ENCODE measurements around the gene MINDY2. TPM values are rescaled to one million over a fixed set of nuclear protein-coding genes. Genes with fewer than 3 reads are reported as not detected.
A peak's percentile ranks its signal among the peaks of the same experiment; 100 is the strongest.
"Not testable (repeated sequence)": the region's sequence is repeated elsewhere in the genome, so short reads cannot be mapped to it uniquely, and the experiment has no call there.

MINDY2 gene
- polyA plus RNA-seq, 12 donors: 9.1 to 15.7 (median 11.3) TPM; not detected in 1

DNA sequence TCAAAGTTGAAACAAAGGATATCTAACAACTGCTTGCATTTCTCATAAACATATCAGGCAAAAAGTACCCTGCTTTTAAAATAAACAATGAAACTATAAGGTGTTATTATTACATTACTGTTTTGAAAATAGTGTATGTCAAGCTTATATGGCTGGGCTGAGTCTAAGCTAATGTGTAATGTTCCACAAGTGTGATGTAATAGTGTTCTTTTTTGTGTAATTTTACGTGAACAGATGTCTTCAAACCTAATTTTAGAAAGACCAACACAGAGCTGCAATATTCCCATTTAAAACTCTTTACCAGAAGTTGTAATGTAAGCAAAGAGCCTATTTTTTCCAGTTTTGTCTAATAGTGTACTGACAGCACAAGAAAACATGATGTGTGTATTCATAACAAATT is 34.0 kb downstream of the MINDY2 start:
- no peak for DNase-seq

DNA sequence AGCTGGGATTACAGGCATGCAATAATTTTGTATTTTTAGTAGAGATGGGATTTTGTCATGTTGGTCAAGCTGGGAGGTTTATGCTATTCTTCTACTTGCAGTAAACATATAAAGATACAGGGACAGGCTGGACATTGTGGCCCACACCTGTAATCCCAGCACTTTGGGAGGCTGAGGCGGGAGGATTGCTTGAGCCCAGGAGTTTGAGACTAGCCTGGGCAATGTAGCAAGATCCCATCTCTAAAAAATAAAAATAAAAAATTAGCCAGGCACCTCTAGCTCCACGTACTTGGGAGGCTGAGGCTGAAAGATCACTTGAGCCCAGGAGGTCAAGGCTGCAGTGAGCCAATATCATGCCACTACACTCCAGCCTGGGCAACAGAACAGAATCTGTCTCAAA is 52.2 kb downstream of the MINDY2 start:
- not testable (repeated sequence) for DNase-seq

DNA sequence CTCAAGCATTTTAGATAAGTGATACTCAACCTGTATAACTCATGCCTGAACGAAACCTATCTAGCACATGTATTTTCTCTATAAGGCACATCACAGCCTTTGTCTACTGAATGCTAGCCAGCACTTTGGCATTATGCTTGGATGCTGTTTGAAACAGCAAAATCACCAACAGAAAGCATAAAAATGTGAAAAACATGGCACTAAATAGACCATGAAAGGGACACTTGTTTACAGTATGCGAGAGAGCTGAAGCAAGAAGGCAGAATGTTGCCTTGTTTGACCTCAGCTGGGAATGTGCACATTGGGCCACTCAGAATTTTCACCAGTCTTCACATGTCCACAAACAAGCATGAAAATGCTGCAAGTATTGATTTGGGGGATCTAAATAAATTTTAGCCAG is 59.5 kb downstream of the MINDY2 start:
- no peak for DNase-seq

DNA sequence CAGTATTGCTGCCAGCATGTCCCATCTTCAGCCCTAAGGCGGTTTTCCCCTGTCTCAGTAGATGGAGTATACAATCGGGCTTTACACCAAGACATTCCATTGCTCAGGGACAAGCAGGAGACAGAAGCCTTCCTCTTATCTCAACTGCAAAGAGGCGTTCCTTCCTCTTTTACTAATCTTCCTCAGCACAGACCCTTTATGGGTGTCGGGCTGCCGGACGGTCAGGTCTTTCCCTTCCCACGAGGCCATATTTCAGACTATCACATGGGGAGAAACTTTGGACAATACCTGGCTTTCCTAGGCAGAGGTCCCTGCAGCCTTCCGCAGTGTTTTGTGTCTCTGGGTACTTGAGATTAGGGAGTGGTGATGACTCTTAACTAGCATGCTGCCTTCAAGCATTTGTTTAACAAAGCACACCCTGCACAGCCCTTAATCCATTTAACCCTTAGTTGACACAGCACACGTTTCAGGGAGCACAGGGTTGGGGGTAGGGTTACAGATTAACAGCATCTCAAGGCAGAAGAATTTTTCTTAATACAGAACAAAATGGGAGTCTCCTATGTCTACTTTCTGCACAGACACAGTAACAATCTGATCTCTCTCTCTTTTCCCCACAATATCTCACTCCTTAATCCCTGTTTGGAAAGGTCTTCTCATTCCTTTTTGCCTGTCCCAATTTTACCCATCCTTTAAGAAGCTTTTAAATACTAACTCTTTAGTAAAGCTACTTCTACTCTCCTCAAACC is 62.8 kb downstream of the MINDY2 start:
- not testable (repeated sequence) for DNase-seq

DNA sequence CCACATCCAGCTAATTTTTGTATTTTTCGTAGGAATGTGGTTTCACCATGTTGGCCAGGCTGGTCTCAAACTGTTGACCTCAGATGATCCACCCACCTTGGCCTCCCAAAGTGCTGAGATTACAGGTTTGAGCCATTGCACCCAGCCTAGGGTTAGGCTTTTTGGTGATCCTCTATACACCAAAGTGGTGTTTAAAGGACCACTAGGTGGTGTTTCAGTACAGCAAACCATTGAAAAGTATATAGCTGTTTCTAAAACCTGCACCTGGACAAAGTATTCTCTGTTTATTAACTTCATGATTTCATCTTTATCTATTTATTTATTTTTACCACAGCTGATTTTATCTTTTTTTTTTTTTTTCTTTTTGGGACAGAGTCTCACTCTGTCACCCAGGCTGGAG is 68.4 kb downstream of the MINDY2 start:
- DNase-seq: no peak

DNA sequence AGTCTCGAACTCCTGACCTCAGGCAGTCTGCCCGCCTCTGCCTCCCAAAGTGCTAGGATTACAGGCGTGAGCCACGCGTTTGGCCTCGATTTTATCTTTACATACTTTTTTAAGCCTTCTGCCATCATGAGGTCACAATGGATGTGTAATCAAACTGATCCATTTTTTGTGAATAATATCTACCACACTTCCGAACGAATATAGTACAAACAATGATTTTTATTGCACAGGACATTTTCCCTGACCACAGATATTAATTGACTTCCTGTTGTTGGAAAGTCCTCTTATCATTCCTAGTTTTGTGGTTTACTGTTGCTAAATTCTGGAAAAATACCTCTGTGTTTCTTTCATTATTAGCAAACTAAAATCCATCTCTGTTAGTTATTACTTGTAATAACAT is 68.9 kb downstream of the MINDY2 start:
- no peak for DNase-seq

DNA sequence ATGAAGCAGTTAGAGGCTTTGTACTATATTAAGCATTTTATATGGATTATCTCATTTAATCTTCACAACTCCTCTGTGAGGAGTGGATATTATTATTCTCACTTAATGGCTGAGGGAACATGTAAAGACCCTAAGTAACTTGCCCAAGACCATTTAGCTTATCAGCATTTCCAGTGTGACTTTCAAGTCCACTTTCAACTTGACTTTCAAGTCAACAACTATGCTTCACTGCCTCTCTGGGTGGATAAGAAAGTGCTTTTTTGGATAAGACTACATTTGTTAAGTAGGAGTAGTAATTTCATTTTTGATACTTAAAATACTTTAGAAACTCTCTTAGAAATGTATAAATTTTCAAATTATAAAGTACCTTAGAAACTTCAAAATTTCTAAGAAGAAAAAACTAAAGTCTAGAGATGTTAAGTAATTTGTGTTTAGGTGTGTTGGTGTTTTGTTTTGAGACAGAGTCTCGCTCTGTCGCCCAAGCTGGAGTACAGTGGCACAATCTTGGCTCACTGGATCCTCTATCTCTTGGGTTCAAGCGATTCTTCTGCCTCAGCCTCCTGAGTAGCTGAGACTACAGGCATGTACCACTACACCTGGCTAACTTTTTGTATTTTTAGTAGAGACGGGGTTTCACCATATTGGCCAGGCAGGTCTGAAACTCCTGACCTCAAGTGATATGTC is 71.8 kb downstream of the MINDY2 start:
- no peak for DNase-seq

DNA sequence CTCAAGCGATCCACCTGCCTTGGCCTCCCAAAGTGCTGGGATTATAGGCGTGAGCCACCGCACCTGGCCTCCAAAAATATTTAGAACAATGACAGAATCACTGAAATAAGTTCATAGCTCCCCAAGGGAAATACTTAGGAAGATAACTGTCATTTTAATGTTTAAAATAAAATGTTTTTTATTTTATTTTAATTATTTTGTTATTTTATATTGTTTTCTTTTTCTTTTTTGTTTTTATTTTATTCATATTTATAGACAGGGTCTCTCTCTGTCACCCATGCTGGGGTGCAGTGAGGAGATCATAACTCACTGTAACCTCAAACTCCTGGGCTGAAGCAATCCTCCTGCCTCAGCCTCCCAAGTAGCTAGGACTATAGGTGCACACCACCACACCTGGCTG is 80.1 kb downstream of the MINDY2 start:
- DNase-seq: not testable (repeated sequence)

DNA sequence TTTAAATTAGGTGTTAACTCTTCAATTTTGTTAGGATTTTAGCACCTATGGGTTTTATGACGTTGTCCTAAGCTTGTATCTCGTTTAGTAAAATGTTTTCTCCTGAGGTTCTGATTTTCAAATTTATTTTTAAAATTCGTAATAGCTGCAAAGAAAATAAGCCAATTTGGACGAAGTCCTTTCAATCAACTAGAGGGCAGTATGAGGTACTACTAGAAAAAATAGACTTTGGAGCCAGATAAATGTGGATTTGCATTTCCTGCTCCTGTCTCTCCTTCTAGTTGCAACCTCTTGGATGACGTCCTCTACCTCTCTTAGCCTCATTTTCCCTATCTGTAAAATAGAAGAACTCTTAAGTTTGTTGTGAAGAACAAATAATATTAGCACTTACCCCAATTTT is 81.2 kb downstream of the MINDY2 start:
- DNase-seq: no peak

DNA sequence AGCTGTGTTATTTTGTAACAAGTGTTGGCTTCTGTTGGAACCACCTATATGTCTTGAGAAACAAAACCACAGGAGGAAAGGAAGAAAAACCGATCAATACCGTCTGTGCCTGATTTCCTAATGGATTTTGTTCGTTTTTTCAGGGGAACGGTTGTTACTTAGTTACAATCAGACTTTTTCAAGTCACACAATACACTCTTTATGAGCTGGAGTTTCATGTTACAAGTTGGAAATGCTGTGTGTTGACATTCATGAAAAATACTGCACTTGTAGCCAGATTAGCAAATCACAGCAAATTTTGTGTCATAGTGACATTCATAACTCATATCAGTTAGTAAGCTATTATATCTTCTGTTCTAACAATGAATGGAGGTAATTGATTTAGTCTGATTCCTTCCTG is 83.5 kb downstream of the MINDY2 start:
- no peak for DNase-seq

DNA sequence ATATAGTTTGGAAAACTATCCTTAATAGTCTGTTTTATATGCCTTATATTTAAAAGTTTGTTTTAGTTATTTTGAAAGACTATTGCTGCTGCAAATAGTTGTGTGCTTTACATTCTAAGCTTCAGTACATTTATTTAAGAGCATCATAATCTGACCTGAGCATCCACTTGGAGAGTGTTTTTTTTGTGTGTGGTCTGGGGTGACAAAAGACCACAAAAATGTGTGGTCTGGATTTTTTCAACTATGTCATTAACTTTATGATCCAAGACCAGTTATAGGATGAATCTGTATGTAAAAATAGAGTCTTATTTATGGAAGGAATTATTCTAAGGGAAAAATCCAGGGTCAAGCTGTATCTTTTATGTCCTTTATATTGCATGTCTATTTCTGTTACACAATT is 85.0 kb downstream of the MINDY2 start:
- DNase-seq: no peak

DNA sequence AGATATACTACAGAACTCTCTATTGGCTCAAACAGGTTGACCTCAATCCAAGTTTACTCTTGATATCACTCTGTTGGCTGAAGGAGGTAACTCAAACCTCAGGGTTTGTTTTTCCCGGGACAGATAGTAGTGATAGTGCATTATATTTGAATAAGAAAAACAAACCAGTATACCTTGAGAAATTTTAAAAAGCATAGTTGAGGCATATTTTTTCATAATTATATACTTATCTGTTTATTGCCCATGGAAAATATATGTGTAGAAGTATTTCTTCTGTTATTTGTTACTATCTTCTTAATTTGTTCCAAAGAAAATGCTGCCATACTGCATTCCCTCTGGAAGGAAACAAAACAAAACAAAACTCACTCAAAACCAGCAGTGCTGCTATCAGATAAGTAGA is 85.5 kb downstream of the MINDY2 start:
- not testable (repeated sequence) for DNase-seq

DNA sequence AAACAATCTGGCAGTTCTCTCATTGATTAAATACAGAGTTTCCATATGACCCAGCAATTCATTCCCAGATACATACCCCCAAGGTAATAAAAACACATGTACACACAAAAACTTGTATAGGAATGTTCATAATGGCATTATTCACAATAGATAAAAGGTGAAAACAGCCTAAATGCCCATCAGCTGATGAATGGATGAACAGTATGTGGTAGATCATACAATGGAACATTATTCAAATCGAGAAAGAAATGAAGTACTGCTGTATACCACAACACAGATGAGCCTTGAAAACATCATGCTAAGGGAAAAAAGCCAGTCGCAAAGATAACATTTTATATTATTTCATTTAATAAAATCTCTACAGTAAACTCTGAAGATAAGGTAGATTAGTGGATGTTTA is 91.2 kb downstream of the MINDY2 start:
- no peak for DNase-seq

DNA sequence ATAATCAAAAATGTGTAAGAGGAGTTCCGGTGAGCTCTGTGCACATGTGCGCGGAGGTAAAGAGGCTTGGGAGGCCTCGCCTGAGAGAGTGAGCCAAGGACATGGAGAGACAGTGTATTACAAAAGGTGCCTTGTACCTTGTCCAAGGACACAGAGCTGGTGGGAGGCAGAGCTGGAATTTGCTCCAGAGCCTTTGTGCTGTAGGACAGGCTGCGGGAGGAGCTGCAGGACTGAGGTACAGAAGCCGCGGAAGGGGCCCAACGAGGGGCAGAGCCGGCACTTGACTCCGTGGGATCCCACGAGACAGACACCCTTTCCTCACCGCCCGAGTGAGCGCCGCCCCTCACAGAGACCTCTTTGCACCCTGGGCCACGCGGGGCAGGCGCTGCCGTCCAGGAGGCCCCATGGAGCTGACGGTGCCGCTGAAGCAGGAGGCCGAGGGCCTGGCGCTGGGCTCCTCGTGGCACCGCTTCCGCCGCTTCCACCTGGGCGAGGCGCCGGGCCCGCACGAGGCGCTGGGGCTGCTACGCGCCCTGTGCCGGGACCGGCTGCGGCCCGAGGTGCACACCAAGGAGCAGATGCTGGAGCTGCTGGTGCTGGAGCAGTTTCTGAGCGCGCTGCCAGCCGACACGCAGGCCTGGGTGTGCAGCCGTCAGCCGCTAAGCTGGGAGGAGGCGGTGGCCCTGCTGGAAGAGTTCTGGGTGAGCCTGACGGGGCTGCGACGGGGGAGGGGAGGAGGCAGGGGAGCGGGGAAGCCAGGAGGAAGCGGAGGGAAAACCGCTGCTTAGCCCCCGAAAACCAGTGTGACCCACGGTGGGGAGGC is 93.7 kb downstream of the MINDY2 start:
- peak; percentile 38 for DNase-seq

DNA sequence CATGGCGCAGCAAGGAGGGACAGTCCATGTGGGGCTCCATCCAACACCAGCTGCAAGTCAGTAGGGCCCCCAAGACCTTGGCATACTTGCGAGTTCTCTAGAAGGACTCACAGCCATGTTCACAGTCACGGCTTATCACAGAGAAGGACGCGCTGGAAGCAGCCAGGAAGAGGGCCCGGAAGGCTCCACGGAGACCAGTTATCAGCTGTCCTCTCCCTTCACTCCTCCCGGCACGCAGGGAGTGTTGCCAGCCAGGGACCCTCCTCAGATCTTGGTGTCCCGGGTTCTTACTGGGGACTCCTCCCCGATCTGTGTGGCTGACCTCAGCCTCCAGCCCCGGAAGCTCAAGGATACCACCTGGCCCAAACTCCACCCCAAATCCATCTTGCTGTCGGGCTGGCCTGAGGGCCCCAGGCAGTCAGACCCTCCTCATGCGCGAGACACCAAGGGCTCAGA is 94.4 kb downstream of the MINDY2 start:
- no peak for DNase-seq

DNA sequence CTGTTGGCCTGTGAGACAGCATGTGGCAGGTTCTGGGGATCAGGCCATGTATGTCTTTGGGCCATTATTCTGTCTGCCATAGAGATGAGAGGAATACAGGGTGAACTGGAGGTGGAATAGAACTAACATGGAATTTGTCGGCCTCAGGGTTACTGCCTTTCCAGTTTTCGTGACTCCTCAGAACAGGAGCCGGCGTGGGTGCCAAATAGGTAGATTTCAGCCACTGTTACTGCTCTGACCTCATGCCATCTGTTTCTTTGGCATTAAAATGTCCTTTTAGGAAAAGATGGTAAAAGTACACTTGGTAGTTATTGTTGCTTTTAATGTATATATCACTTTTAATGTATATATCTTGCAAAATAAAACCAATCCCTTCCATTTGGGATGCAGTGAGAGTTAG is 96.8 kb downstream of the MINDY2 start:
- DNase-seq: no peak

DNA sequence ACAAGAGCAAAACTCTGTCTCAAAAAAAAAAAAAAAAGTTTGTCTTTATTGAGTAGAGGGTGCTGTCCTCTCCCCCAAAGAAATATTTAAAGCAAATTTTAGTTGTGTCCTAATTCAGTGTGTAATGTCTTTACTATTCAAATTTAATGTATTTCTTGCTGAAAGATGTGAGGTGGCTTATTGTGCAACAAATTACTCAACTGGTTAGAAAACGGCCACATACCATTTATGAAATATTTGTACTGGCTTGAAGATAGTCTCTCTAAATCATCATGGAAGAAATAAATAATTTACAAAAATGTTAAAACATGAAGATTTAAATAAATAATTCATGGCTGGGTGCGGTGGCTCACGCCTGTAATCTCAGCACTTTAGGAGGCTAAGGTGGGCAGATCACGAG is 99.3 kb downstream of the MINDY2 start:
- DNase-seq: no peak

DNA sequence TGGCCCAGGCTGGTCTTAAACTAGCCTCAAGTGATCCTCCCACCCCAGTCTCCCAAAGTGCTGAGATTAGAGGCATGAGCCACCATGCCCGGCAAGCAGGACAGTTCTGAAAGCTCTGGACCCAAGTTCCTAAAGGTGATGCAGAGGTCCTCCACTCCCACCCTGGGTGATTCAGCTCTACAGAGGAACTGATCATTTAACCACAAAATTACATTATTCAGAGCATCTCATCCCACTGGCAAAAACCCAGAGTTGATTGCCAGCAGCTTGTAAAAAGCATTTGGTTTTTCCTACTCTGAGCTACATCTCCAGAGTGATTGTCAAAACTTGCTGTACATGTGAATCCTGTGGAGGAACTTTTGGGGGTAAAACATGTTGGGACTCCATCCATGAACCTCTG is 102.2 kb downstream of the MINDY2 start:
- DNase-seq: peak; percentile 5

DNA sequence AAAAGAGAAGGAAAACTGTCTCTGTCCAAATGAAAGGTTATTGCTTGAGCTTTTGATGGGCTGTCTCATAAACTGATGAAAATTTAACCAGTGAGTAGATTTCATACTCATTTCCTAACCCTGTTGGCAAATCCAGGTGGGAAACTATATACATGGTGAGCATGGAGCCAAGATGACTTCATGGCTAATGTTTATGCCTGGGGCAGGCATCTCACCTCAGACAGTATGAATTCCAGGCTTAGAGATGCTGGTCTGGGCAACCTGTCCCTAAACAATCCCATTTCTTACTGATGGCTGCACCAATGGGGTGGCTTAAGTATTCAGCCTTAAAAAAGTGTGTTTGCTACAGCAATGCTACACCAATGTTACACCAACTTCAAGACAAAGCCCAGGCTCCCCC is 104.2 kb downstream of the MINDY2 start:
- DNase-seq: no peak

DNA sequence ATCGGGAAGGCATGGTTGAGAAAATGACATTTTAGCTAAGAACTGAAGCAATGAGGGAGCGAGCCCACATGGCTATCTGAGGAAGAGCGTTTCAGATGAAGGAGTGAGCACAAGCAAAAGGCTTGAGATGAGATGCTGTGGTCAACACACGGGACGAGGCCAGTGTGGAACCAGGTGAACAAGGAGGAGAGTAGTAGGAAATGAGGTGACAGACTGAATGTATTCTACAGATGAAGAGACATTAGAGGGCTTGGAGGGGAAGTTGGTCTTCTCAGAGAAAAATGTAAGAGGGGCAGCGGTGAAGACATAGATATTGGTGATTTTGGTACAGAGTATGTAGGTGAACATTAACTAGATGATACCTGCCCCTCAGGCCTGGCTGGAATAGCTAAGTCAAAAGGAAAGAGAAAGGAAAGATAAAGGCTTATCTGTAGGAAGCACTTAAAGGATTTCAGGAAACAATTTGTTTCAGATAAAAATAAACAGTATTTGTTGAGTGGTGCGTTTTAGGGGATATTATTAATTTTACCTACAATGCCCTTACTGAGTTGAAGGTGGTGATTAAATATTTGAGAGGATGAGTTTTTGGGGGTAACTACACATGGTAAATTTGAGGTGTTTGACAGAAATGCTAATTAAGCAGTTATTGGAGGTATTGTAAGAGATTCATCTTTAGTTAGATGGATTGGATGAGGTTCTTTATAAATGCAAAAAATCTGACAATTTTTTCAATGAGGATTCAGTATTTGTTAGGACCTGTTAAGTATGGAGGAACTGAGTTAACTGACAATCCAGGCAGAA is 105.4 kb downstream of the MINDY2 start:
- no peak for DNase-seq

DNA sequence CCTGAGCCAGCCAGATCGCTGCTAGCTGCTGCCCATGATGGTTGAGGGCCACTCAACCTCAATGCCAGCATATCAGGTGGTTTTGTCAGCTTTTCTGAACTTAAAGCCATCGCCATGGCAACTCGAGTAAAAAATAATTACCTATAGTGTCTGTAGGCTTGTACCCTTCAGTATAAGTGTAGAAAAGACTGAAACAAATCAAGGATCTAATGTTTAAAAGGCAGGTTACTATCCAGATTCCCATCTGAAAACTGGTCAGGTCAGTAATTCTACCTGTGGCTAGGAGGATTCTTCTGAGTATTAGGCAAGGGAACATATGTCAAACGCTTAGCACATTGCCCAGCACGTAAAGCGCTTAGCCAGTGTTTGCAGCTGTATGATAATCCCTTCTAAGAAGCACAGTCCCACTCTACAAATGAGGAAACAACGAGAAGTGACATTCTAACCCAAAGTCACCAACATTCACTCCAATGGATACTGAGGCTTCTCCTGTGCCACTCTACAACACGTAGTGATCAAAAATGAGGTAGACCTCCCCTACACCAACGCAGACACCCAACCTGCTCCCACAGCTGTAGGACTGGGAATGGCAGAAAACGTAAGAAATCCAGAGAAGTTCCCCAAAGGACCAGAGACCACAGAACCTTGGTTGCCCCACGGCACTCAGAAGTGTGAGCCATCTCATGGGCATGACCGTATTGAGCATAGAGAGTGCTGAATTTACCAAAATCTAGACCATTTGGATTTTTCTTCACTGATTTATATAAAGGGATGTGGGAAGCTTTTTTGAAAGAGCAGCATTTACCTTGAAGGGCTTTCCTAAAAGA is 107.1 kb downstream of the MINDY2 start:
- no peak for DNase-seq
